HG02970 (cell line): ENCODE data around the gene LSMEM2.

ENCODE experiments used
- ATAC-seq: cut with Tn5 transposase; IDR thresholded peaks from one replicate; pipeline ENCODE4 v1.9.1; 2021; ENCODE audit warnings: mild to moderate bottlenecking, moderate library complexity, moderate number of reproducible peaks; ENCODE audit not compliant: unreplicated experiment, low FRiP score

Gene LSMEM2

GRCh38 chr3:50333744-50334328 is 54.9 kb downstream of the LSMEM2 start:
- ATAC-seq, result no peak

GRCh38 chr3:50334339-50335075 is 55.6 kb downstream of the LSMEM2 start:
- ATAC-seq, result no peak

- ATAC-seq, result peak; percentile 33
Observed at GRCh38 chr3:50336452-50337174, 57.7 kb downstream of the LSMEM2 start.

- ATAC-seq, result peak; percentile 85
Observed at GRCh38 chr3:50337175-50337861, 58.4 kb downstream of the LSMEM2 start.
